Measurements from ENCODE around the gene B4GALT5.

- TF ChIP-seq CTCF (conservative IDR thresholded peaks at IDR 0.05; ENCODE audit: low read length) (no peak), EZH2phosphoT487 (IDR thresholded peaks at IDR 0.05; ENCODE audit: borderline replicate concordance, low read depth, low read length) (no peak)
These were observed 82.5 kb downstream of the B4GALT5 start for GRCh38 chr20:49631061-49631716.
